ENCODE results near the gene MIGA1. TPM values are rescaled to one million over a fixed set of nuclear protein-coding genes. Genes with fewer than 3 reads are reported as not detected.

Gene MIGA1
- total and polyA plus RNA-seq, 2 of the 13 experiments (the other 11 are each of a cell fraction or from before 2014, with no cell fraction given): 3.8 to 6.6 TPM

DNA sequence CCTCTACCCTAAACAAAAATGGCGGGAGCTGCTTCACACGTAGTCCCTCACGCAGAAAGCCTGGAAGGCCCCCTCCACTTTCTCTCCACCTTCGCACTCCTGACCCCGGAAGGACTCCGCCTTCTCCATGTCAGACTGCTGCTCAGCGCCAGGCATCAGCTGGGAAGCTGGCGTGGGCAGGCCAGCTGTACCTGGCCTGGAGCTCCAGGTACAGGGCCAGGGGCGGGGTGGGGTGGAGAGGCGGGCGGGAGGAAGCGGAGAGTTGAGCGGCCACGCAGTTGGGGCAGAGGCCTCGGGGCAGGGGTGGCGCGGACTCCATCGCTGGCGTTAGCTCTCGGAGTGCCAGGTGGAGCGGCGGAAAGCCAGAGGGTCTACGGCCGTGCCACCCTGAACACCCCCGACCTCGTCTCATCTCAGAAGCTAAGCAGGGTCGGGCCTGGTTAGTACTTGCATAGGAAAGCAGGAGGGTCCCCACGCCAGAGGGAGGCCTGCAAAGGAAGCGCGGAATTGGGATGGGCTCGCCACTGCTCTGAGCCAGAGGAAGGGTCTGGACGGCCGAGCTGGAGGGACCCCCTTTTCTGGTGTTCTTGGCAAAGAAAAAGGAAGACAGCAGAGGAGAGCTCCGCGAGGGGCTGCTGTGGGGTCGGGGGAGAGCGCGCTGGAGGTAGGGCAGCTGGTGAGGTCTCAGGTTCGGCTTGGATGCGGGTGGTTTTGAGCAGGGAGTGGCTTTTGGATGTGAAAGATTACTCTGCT lies at the start of gene MIGA1 (continued):
- TF ChIP-seq MTA3 (CRISPR knock-in tag; IDR thresholded peaks at IDR 0.05): no peak
- TF ChIP-seq FOXJ3 (CRISPR knock-in tag; IDR thresholded peaks at IDR 0.05; ENCODE audit: borderline replicate concordance): no peak
- TF ChIP-seq ZNF558 (CRISPR knock-in tag; IDR thresholded peaks at IDR 0.05; ENCODE audit: borderline replicate concordance): no peak
- no peak for TF ChIP-seq CBX2 (IDR thresholded peaks at IDR 0.05; ENCODE audit: low read depth, low read length)
- TF ChIP-seq CBX2 (CRISPR knock-in tag; IDR thresholded peaks at IDR 0.05; ENCODE audit: low read depth): no peak
- no peak for TF ChIP-seq NCOA2 (CRISPR knock-in tag; IDR thresholded peaks at IDR 0.05)
- TF ChIP-seq, protein P1, sequence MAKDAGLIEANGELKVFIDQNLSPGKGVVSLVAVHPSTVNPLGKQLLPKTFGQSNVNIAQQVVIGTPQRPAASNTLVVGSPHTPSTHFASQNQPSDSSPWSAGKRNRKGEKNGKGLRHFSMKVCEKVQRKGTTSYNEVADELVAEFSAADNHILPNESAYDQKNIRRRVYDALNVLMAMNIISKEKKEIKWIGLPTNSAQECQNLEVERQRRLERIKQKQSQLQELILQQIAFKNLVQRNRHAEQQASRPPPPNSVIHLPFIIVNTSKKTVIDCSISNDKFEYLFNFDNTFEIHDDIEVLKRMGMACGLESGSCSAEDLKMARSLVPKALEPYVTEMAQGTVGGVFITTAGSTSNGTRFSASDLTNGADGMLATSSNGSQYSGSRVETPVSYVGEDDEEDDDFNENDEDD (CRISPR knock-in tag; IDR thresholded peaks at IDR 0.05; ENCODE audit: borderline replicate concordance): peak; percentile 38; the same call in 1 of the 2 replicates
- TF ChIP-seq MAFF (IDR thresholded peaks at IDR 0.05; ENCODE audit: low read depth, low read length): no peak
- TF ChIP-seq NCOA5 (CRISPR knock-in tag; IDR thresholded peaks at IDR 0.05): no peak
- 0 out of 2 replicates have a peak, but pooled peaks have one; percentile 29 for TF ChIP-seq ZFP82 (CRISPR knock-in tag; IDR thresholded peaks at IDR 0.05; ENCODE audit: borderline replicate concordance)
- TF ChIP-seq TAF1 (CRISPR knock-in tag; IDR thresholded peaks at IDR 0.05): peak; percentile 52
- peak; percentile 68; the same call in 1 of the 2 replicates for TF ChIP-seq ZNF225 (CRISPR knock-in tag; IDR thresholded peaks at IDR 0.05)
- no peak for TF ChIP-seq WIZ (CRISPR knock-in tag; IDR thresholded peaks at IDR 0.05)
- TF ChIP-seq ZSCAN29 (CRISPR knock-in tag; conservative IDR thresholded peaks at IDR 0.05): no peak
- TF ChIP-seq, protein P2, sequence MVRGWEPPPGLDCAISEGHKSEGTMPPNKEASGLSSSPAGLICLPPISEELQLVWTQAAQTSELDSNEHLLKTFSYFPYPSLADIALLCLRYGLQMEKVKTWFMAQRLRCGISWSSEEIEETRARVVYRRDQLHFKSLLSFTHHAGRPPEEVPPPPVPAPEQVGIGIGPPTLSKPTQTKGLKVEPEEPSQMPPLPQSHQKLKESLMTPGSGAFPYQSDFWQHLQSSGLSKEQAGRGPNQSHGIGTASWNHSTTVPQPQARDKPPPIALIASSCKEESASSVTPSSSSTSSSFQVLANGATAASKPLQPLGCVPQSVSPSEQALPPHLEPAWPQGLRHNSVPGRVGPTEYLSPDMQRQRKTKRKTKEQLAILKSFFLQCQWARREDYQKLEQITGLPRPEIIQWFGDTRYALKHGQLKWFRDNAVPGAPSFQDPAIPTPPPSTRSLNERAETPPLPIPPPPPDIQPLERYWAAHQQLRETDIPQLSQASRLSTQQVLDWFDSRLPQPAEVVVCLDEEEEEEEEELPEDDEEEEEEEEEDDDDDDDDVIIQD (CRISPR knock-in tag; IDR thresholded peaks at IDR 0.05; ENCODE audit: low read depth): peak; percentile 71; the same call in 1 of the 2 replicates
- TF ChIP-seq, protein P3, sequence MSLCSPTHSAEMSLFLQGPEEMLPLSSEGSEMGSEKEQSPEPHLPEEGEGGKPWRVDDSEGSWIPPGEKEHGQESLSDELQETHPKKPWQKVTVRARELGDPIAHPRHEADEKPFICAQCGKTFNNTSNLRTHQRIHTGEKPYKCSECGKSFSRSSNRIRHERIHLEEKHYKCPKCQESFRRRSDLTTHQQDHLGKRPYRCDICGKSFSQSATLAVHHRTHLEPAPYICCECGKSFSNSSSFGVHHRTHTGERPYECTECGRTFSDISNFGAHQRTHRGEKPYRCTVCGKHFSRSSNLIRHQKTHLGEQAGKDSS (CRISPR knock-in tag; IDR thresholded peaks at IDR 0.05; ENCODE audit: borderline replicate concordance, low read depth): no peak
- 0 out of 2 replicates have a peak, but pooled peaks have one; percentile 62 for TF ChIP-seq ZNF749 (CRISPR knock-in tag; IDR thresholded peaks at IDR 0.05; ENCODE audit: borderline replicate concordance)
- TF ChIP-seq NAIF1 (CRISPR knock-in tag; IDR thresholded peaks at IDR 0.05; ENCODE audit: borderline replicate concordance): peak; percentile 17; the same call in 1 of the 2 replicates
- TF ChIP-seq ZNF563 (CRISPR knock-in tag; IDR thresholded peaks at IDR 0.05): 0 out of 2 replicates have a peak, but pooled peaks have one; percentile 62
- TF ChIP-seq, protein P4, sequence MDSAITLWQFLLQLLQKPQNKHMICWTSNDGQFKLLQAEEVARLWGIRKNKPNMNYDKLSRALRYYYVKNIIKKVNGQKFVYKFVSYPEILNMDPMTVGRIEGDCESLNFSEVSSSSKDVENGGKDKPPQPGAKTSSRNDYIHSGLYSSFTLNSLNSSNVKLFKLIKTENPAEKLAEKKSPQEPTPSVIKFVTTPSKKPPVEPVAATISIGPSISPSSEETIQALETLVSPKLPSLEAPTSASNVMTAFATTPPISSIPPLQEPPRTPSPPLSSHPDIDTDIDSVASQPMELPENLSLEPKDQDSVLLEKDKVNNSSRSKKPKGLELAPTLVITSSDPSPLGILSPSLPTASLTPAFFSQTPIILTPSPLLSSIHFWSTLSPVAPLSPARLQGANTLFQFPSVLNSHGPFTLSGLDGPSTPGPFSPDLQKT (CRISPR knock-in tag; IDR thresholded peaks at IDR 0.05; ENCODE audit: borderline replicate concordance): no peak

All from HepG2 (cell line).